ENCODE measurements around the gene ZNF185.

The ZNF185 gene

DNA sequence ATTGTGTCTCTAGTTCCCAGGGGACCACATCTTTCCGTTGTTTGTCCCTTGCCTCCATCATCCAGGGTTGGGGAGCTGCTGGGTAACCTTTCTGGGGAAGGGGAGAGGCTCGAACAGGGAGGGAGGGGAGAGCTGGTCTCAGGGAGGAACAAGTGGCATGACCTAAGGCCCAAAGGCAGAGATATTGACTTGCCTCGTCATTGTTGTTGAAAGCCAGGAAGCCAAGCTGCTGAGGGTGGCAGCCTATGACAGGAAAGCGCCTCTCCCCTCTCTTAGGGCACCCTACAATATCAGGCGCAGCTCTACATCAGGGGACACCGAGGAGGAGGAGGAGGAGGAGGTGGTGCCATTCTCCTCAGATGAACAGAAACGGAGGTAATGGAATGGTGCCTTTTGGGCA lies 20.8 kb downstream of the ZNF185 start:
- DNase-seq: no peak

GRCh38 chrX:152923599-152923998 lies 25.7 kb downstream of the ZNF185 start:
- DNase-seq: no peak

GRCh38 chrX:152925835-152926234 lies 28.0 kb downstream of the ZNF185 start:
- DNase-seq: no peak

- peak; percentile 18 for DNase-seq
Observed at GRCh38 chrX:152926279-152926678, 28.4 kb downstream of the ZNF185 start.

DNA sequence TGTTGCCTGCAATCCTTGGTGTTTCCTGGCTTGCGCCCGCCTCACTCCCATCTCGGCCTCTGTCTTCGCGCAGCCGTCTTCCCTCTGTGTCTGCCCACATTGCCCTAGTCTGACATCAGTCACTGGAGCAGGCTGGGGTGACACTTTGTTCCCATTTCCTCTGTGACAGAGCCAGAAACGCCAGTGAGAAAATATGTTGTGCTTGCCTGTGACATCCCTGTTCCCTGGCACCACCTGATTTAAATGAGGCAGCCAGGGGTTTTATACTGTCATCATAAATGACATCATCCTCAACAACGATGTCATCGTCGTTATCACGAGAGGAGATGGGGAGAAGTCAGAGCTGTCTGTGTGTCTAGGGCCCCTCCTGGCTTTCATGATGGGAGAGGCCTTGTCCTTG lies 29.1 kb downstream of the ZNF185 start:
- no peak for DNase-seq

- no peak for DNase-seq
Observed at GRCh38 chrX:152927858-152928760, 30.2 kb downstream of the ZNF185 start.

GRCh38 chrX:152928761-152929400 lies 31.0 kb downstream of the ZNF185 start:
- no peak for DNase-seq

- no peak for DNase-seq
Observed at GRCh38 chrX:152929898-152930297, 32.0 kb downstream of the ZNF185 start.

GRCh38 chrX:152930516-152930915 lies 32.6 kb downstream of the ZNF185 start:
- DNase-seq: no peak

DNA sequence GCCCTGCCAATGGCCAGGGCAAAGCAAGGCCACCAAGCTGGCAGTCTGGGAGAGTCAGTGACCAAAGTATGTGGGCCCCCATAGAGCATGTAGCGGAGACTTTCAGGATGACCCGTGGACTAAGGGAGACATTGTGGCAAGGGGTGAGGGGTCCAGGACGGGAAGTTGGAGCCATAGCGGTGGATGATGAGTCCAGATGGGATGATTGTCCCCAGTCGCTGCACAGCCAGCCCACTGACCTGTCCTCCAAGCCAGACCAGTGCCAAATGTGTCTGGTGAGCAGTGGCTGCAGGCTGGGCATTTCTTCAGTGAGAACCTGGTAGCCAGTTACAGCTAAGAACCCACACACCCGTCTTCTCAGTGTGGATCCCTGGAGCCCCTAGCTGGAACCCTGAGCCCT lies 34.3 kb downstream of the ZNF185 start:
- no peak for DNase-seq

- no peak for DNase-seq
Observed at GRCh38 chrX:152932598-152933175, 34.8 kb downstream of the ZNF185 start.

DNA sequence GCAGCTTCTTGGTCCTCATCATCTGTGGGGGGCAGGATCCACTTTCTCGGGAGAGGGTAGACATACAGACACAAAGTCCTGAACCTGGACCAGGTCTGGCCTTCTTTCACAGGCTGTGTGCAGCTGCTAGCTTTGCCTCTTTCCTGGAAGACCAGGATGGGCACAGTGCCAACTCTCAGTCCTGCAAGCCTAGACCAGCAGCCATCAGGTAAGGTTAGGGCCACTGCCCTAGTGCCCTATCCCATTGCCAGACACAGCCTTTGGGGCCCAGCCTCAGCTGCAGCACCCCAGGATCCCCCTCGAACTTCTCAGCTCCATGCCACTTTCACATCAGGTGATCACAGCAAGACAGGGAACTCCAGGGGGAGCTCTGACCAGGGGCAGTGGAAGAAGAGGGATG lies 38.4 kb downstream of the ZNF185 start:
- no peak for DNase-seq

DNA sequence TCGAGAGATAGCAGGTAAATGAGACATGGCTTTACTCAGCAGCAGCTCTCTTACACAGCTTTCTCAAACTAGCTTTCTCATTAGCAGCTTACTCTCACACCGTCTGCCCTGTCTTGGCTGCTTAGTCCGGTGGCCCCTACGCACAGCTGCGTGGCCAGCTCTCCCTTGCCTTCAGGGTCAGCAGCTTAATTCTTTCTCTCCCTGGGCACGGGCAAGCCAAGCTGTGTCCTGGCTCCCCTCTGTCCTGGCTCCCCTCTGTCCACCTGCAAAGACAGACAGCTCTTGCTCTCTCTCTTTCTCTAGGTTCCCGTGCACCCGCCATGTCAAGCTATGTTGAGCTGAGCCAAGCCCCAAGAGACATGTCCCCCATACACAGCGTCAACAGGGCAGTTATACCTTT lies 39.4 kb downstream of the ZNF185 start:
- no peak for DNase-seq

DNA sequence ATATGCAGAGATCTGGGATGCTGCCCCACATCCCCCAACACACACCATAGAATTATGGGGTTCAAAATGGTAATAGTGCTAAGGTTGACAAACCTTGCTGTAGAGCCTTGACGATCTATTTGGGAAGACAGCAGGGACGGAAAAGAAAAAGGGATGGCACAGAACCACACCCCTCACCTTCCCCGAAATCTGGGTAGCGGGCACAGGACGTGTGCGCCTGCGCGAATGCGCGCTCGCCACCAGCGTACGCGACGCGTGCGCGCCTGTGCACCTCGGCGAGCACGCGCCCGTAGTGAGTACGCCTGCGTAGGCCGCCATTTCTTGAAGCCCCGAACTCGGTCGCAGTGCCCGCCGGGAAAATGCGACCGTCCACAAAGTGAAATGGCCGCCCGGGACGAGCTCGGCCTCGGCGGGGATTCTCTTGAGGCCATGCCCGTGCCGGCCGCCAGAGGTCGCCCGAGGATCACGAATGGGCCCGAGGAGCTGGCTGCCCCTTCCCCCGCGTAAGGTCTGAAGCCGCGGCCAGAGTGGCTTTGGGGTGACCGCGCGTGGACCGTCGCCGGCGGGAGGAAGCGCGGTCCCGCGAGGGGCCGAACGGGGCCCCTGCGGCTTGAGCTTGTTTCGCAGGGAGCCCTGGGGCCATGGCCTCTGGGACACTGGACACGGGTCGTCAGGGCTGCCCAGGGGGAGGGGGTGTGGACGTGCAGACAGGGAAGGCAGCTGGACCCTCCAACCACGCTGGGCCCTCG lies 43.6 kb downstream of the ZNF185 start:
- peak; percentile 86 for DNase-seq

GRCh38 chrX:152942077-152942442 lies 44.2 kb downstream of the ZNF185 start:
- no peak for DNase-seq

DNA sequence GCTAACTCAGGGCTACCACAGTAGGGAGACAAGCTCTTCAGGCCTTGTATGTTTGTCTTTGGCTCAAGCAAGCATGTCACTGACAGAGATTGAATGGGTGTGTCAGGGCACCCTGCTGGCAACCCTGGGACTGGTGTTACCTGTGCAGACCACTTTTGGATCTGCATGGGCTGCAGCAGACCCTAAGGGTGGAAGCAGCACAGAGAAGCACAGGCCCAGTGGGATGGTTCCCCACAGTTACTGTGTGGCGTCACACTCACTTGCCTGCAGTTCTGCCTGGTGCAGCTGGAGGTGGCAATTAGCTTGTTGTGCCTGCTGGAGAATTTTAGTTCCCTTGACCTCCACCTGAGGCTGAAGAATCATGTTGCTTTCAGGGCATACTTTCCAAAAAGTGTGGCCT lies 46.0 kb downstream of the ZNF185 start:
- no peak for DNase-seq

DNA sequence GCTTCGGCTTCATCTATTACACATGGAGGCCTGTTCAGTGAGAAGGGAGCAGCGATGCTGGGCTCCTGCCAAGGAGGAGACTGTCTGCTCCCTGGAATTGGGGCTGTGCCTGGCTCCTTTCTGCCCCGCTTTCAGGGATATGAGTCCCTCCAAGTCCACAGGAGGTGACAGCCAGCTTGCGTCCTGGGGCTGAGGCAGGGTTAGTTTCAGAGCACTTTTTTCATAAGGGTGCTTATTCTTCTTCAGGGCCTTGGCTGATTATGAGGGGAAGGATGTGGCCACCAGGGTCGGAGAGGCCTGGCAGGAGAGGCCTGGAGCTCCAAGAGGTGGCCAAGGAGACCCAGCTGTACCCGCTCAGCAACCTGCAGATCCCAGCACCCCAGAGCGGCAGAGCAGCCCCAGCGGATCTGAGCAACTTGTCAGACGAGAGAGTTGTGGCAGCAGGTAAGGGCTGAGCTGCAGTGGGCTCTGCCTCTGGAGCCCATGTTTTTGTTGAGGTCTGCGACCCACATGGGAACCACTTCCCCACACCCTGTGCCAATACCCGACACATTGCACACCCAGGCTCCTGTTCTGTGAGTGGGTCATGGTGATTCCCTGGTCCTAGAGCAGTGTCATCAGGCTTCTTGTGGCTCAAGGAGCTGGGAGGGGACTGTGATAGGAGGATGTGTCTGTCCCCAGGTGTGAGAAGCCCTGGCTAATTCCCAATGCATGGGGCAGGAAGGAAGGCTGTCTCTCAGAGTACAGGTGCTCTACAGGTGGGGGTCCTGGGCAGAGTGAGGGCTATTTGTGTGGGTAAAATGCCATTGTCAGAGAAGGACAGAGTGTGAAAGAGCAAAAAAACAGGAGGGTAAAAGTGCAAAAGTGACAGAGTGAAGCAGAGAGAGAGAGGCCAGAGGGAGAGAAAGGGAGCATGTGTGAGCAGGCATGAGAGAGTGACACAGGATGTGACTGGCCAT lies 47.4 kb downstream of the ZNF185 start:
- DNase-seq: no peak

GRCh38 chrX:152946681-152947080 lies 48.8 kb downstream of the ZNF185 start:
- no peak for DNase-seq
